ENCODE measurements around the gene GATA6. TPM values are rescaled to one million over a fixed set of nuclear protein-coding genes. Genes with fewer than 3 reads are reported as not detected.

The GATA6 gene
- total RNA-seq, 1 donor: 16.6 TPM

DNA sequence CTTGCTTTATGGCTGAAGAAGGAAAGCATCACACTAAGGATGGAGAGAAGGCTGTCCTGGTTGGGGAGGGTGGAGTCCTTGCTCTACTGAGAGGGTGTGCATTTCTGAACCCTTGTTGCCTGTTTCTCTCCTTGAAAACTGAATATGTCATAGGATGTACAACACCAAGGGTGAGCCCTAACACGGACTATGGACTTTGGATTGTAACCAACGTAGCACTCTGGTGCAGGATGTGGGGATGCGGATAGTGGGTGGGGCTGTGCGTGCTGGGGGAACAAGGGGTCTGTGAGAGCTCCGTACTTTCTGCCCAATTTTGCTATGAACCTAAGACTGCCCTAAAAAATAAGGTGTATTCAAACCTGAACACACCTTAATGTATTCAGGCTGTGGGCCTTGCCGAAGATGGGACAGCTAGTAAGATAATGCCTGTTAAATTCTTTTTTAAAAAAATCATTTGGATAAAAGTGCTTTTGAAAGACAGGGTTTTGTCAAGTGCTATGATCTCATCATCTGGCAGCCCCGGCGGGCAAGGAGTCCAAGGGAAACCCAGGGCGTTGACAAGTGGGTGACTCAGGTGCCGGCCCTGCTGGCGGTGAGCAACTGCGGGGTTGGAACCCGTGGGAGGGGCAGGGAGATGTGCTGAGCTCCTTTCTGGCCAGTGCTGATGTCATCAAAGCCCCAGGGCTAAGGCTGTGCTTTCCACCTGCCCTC lies 54.0 kb downstream of the GATA6 start:
- Histone ChIP-seq H3K9me3 (ENCODE audit: low read depth, low read length) (no peaks in the 10 kb centered on the region), H3K36me3 (ENCODE audit: insufficient read depth, low read length) (no peaks in the 10 kb centered on the region), H3K79me2 (ENCODE audit: insufficient read depth, low read length) (no peaks in the 10 kb centered on the region), H3K4me1 (ENCODE audit: insufficient read depth, low read length) (peaks cover 4% of the 10 kb centered on the region), H4K20me1 (ENCODE audit: insufficient read depth, low read length) (no peaks in the 10 kb centered on the region), H3K27me3 (ENCODE audit: insufficient read depth, low read length) (no peaks in the 10 kb centered on the region), H3K4me2 (ENCODE audit: insufficient read depth, low read length) (peak overlapping the region; percentile 36), H2AFZ (ENCODE audit: low read length) (no peak overlapping the region), H3K27ac (ENCODE audit: low read depth, low read length) (no peak overlapping the region), H3K4me3 (ENCODE audit: insufficient read depth, low read length) (no peak overlapping the region)
- TF ChIP-seq CTCF (IDR thresholded peaks at IDR 0.05; ENCODE audit: extremely low read depth, low read depth, low read length): no peak
- no peak for DNase-seq (ENCODE audit: insufficient read length, low spot score, missing footprints)

- Histone ChIP-seq H3K27me3 (ENCODE audit: insufficient read depth, low read length) (no peaks in the 10 kb centered on the region), H3K36me3 (ENCODE audit: insufficient read depth, low read length) (no peaks in the 10 kb centered on the region), H3K4me3 (ENCODE audit: insufficient read depth, low read length) (no peak overlapping the region), H3K79me2 (ENCODE audit: insufficient read depth, low read length) (no peaks in the 10 kb centered on the region), H3K4me2 (ENCODE audit: insufficient read depth, low read length) (no peak overlapping the region), H3K9me3 (ENCODE audit: low read depth, low read length) (no peaks in the 10 kb centered on the region), H3K27ac (ENCODE audit: low read depth, low read length) (no peak overlapping the region), H2AFZ (ENCODE audit: low read length) (no peak overlapping the region), H3K4me1 (ENCODE audit: insufficient read depth, low read length) (peaks cover 6% of the 10 kb centered on the region), H4K20me1 (ENCODE audit: insufficient read depth, low read length) (no peaks in the 10 kb centered on the region)
- DNase-seq (ENCODE audit: insufficient read length, low spot score, missing footprints): no peak
- TF ChIP-seq CTCF (IDR thresholded peaks at IDR 0.05; ENCODE audit: extremely low read depth, low read depth, low read length): no peak
Observed at GRCh38 chr18:22223965-22224322, 54.6 kb downstream of the GATA6 start.

- no peak for DNase-seq (ENCODE audit: insufficient read length, low spot score, missing footprints)
- Histone ChIP-seq H3K79me2 (ENCODE audit: insufficient read depth, low read length) (no peaks in the 10 kb centered on the region), H3K4me1 (ENCODE audit: insufficient read depth, low read length) (peaks cover 9% of the 10 kb centered on the region), H3K4me3 (ENCODE audit: insufficient read depth, low read length) (no peak overlapping the region), H4K20me1 (ENCODE audit: insufficient read depth, low read length) (no peaks in the 10 kb centered on the region), H2AFZ (ENCODE audit: low read length) (no peak overlapping the region), H3K4me2 (ENCODE audit: insufficient read depth, low read length) (no peak overlapping the region), H3K36me3 (ENCODE audit: insufficient read depth, low read length) (no peaks in the 10 kb centered on the region), H3K27me3 (ENCODE audit: insufficient read depth, low read length) (no peaks in the 10 kb centered on the region), H3K27ac (ENCODE audit: low read depth, low read length) (no peak overlapping the region), H3K9me3 (ENCODE audit: low read depth, low read length) (no peaks in the 10 kb centered on the region)
- no peak for TF ChIP-seq CTCF (IDR thresholded peaks at IDR 0.05; ENCODE audit: extremely low read depth, low read depth, low read length)
Observed at GRCh38 chr18:22224339-22224738, 55.0 kb downstream of the GATA6 start.

GRCh38 chr18:22226801-22227200 lies 57.4 kb downstream of the GATA6 start:
- no peaks in the 10 kb centered on the region for H3K36me3 ChIP-seq (ENCODE audit: insufficient read depth, low read length)
- no peaks in the 10 kb centered on the region for H3K9me3 ChIP-seq (ENCODE audit: low read depth, low read length)
- H4K20me1 ChIP-seq (ENCODE audit: insufficient read depth, low read length): no peaks in the 10 kb centered on the region
- no peak for DNase-seq (ENCODE audit: insufficient read length, low spot score, missing footprints)
- H3K4me1 ChIP-seq (ENCODE audit: insufficient read depth, low read length): peaks cover 16% of the 10 kb centered on the region
- H2AFZ ChIP-seq (ENCODE audit: low read length): no peak overlapping the region
- no peak overlapping the region for H3K4me2 ChIP-seq (ENCODE audit: insufficient read depth, low read length)
- no peak for TF ChIP-seq CTCF (IDR thresholded peaks at IDR 0.05; ENCODE audit: extremely low read depth, low read depth, low read length)
- no peaks in the 10 kb centered on the region for H3K27me3 ChIP-seq (ENCODE audit: insufficient read depth, low read length)
- H3K27ac ChIP-seq (ENCODE audit: low read depth, low read length): no peak overlapping the region
- no peak overlapping the region for H3K4me3 ChIP-seq (ENCODE audit: insufficient read depth, low read length)
- no peaks in the 10 kb centered on the region for H3K79me2 ChIP-seq (ENCODE audit: insufficient read depth, low read length)

Measured in osteoblast (primary cell).